GM21381 (cell line): ENCODE data around the gene TEDC2.

Source experiments
- ATAC-seq: cut with Tn5 transposase; IDR thresholded peaks from one replicate; pipeline ENCODE4 v1.9.1; 2021; ENCODE audit warnings: mild to moderate bottlenecking, moderate library complexity; ENCODE audit not compliant: unreplicated experiment

Gene TEDC2

DNA sequence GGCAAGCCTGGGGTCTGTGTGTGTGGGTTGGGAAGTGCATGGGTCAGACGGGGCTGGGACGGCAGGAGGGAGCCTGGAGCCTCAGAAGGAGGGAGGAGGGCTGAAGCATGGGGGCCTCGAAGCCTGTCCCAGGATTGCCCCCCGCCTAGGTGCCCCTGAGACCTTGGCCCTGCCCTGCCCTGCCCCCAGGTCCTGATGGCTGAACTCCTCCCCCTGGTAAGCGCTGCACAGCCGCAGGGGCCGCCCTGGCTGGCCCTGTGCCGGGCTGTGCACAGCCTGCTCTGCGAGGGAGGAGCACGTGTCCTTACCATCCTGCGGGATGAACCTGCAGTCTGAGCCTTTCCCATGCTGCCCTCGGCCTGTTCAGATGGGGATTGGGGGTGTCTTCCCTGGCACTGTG is 4.4 kb downstream of the TEDC2 start:
- no peak for ATAC-seq

DNA sequence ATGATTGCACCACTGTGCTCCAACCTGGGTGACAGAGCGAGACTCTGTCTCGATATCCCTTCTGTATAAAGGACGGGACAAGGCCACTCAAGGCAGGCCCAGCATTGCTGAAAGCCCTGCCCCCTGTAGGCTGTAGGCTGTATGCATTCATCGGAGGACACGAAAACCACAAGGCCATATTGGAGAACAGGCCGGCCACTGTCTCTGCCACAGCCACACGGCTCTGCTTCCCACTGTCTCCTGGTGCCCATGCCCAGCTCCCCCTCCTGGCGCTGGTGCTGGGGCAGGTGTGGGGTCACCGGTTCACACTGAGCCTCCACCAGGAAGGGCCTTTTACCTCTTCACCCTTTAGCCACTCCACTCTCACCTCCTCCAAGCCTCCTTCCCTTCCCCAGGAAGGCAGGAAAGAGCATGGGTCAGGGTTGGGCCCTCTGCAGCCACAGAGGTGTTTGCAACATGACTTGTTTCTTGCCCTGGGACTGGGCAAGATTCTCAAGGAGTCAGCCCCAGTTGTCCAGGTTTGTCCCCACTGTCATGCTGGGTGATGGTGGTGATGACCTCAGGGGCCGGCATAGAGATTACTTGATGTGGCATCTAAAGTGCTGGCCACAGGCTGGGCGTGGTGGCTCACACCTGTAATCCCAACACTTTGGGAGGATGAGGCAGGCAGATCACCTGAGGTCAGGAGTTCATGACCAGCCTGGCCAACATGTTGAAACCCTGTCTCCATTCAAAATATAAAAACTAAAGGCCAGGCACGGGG is 5.9 kb downstream of the TEDC2 start:
- no peak for ATAC-seq

DNA sequence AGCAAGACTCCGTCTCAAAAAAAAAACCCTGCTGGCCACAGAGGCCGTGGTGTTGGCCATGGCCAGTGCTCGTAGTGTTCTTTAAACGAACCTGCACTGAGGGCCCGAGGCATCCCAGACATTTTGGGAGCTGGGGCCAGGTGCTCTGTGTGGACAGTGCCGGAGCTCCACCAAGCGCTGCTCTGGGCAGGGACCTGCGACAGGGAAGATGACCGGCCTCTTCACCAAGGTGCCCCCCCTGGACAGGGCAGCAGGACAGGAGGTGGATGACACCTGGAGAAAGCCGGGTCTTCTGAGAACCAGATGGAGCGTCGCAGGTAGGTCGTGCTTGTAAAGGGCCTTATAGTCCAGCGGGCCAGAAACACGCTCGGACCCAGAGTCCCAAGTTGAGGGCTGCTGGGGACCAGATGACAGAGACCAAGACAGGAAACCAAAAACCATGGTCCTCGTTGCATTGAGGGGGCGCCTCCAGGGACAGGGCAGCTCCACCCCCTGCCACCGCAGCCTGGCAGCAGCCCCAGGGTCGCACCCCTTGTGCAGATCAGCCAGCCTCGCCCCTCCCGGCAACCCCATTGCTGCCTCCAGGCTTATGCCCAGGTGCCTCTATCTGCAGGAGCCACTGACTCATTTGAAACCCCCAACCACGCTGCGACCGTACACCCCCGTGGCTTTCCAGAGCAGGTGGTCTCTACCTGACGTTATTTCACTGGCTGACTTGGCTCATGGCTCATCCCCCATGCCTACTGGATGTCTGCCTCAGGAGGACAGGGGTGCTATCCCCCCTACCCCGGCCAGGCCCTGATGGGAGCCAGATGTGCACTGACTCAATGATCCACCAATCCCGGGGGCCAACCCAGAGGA is 7.0 kb downstream of the TEDC2 start:
- ATAC-seq: no peak

DNA sequence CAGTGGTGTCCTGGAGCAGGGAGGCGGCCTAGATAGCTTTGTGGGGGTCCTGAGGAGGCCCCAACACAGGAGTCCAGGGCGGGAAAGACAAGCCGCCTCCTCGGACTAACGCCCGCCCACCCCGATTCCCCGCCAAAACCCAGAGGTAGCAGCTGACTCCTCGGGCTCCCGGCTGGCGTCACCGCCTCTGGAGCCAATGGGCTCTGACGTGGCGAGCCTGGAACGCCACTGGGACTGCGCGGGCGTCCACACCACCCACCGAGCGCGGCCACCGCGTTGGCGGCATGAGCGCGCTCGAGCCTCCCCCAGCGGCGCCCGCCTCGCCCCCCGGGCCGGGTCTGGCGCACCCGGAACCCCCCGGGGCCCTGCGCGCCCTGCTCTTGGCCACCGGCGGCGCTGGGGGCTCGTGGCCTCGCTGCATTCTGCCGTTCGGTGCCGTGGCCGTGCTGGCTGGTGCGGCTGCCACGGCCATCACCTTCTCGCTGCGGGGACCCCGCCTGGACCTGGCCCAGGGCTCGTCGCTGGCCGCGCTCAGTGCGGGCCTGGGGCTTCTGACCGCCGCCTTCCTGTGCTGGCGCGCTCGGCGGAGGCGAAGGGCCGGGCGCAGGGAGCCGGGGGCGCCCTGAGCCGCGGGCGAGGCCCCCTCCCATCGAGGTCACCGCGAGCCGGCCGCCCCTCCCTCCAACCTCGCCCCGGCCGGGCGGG is 7.8 kb downstream of the TEDC2 start:
- ATAC-seq: no peak

DNA sequence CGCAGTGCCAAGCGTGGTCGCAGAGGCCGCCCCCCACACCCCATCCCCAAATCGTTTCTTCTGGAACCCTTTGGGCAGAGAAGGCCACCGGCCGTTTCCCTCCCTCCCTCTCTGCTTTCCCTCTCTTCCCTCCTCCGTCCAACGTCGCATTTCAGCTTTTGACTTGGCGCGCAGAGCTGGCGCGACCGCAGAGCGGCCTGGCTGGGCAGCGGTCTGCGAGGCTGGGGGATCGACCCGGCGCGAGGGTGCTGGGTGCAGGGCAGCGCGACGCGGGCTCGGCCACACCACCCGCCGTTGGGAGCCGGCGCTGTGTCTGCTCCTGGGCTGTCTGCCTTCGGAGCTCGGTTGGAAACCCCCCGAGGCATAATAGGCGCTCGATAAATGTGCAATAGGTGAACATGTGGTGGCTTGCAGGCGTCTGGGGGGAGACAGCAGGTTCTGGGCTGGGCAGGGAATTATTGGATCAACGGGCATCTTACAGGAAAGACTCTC is 8.4 kb downstream of the TEDC2 start:
- ATAC-seq: no peak

DNA sequence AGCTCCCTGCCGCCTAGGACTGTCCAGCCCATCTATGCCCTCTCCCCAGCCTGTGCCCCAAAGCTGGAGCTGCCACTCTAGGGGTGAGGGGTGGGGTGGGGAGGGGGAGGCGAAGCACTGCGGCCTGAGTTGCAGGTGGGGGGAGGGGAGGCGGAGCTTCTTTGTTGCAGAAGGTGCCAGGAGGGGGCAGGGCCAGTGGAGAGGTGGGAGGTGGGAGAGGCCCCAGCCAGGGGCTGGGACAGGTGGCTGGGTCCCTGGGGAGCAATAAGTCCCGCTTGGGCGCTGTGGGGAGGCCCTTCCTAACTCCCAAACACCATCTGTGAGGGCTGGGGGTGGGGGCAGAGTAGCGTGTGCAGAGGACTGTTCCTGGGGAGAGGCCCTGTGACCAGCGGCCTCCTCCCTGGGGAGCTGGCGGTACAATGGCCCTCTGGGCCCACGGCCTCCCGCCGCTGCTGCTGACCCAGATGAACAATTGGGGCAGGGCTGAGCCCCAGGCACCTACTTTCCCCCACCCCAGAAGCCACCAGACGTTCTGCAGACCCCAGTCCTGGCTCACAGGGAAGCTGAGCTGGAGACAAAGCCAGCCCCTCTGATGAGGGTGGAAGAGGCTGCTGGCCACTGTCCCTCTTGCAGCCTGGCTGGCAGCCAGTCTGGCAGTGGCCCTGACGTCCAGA is 9.0 kb downstream of the TEDC2 start:
- no peak for ATAC-seq

DNA sequence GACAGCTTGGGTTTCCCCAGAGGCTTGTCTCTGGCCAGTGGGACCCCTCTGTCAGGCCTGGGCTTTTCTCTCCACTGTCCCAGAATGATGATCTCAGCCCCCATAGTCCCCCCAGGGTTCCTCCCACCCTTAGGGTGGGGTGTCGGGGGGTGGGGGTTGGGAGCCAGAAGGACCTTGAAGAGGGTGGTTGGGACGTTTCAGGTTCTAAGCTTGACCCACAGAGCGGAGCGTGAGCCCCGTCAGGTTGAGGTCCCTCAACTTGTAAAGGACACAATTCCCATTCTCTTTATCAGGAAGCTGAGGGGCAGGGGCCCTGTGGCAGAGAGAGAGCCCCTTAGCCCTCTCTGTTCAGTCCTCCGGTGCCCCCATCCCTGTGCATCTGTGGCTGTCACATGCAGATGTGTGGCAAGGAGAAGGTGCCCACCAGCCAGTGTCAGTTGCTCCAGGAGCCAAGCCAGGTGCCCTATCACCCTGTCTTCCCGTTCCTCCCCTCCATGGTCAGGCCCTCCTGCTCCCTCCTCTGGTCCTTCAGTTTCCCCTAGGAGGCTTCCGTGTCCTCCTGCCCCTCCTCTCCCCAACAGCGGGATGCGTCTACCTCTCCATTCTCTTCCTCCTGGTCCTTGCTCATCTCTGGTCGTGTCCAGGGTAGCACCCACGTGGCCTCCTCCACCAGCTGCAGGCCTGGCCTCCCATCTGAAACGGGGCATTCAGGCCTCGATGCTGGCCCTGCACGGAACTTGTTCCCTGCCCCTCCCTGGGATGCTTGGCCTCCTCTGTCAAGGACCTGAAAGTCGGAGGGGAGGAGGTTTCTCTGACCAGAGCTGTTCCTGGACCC is 9.7 kb downstream of the TEDC2 start:
- ATAC-seq: no peak

DNA sequence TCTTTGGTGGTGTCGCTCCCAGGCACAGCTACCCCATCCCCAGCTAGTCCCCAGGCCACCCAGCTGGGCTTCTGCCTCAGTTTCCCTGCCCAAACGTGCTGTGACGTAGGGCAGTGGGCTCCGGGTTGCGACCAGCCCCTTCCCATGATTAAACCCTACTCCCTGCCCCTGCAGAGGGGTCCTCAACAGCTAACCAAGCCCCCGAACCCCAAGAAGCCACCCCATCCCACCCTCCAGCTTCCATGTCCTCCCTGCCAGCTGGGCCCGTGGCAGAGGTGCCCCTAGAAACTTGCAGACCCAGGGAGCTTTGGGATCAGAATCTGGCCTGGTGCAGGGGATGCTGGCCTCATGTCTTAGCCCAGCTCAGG is 10.3 kb downstream of the TEDC2 start:
- no peak for ATAC-seq

DNA sequence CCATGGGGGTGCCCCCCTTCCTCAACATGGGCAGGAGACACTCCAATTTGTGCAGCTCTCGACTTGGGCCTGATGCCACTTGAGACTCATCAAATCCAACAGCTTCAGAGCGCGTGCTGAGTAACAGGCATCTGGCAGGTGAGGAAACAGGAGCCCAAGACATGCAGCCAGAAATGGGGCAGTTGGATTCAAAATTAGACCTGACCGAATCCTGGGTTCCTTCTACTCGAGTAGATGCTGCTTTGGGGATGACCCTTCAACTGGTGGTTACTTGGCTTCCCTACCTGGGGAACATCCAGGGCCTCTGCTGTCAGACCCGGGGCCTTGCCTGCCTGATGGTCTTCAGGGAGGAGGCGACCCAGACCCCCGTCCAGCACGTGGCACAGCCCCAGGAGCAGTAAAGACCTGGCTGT is 10.7 kb downstream of the TEDC2 start:
- ATAC-seq: no peak

DNA sequence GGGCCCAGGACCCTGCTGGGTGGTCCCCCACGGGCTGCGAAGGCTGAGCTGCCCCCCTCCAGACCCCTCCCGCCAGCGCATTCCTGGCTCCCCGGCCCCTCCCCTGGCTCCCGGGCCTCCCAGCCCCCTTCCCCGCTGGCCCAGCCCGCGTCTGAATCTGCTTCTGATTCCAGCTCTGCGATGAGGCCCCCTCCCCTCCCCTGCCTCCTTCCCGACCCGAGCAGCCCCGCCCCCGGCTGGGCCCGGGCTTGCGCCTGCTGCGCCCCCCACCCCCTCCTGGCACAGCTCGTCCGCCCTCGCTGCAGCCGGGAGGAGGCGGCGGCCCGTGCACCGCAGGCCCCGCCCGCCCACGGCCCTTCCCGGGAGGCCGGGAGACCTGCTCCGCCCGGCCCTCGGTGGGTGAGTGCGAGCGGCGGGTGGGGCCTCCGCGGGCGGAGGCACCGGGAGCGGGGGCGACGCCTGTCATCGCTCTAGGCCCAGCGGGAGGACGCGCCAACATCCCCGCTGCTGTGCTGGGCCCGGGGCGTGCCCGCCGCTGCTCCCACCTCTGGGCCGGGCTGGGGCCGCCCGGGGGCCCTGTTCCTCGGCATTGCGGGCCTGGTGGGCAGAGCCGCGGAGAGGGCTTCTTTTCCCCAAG is 11.2 kb downstream of the TEDC2 start, which contains the start of gene NTN3:
TSS of gene NTN3 (plus strand) at position 282 of the 637 bp plus-strand sequence. CDS start 405 bp downstream, outside the sequence.
- no peak for ATAC-seq

DNA sequence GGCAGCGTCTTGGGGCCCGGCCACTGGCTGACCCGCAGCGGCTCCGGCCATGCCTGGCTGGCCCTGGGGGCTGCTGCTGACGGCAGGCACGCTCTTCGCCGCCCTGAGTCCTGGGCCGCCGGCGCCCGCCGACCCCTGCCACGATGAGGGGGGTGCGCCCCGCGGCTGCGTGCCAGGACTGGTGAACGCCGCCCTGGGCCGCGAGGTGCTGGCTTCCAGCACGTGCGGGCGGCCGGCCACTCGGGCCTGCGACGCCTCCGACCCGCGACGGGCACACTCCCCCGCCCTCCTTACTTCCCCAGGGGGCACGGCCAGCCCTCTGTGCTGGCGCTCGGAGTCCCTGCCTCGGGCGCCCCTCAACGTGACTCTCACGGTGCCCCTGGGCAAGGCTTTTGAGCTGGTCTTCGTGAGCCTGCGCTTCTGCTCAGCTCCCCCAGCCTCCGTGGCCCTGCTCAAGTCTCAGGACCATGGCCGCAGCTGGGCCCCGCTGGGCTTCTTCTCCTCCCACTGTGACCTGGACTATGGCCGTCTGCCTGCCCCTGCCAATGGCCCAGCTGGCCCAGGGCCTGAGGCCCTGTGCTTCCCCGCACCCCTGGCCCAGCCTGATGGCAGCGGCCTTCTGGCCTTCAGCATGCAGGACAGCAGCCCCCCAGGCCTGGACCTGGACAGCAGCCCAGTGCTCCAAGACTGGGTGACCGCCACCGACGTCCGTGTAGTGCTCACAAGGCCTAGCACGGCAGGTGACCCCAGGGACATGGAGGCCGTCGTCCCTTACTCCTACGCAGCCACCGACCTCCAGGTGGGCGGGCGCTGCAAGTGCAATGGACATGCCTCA is 12.0 kb downstream of the TEDC2 start:
- ATAC-seq: no peak

DNA sequence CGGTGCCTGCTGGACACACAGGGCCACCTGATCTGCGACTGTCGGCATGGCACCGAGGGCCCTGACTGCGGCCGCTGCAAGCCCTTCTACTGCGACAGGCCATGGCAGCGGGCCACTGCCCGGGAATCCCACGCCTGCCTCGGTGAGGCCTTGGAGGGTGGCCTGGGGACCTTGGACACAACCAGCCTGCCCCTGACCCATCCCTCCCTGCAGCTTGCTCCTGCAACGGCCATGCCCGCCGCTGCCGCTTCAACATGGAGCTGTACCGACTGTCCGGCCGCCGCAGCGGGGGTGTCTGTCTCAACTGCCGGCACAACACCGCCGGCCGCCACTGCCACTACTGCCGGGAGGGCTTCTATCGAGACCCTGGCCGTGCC is 12.6 kb downstream of the TEDC2 start:
- no peak for ATAC-seq

DNA sequence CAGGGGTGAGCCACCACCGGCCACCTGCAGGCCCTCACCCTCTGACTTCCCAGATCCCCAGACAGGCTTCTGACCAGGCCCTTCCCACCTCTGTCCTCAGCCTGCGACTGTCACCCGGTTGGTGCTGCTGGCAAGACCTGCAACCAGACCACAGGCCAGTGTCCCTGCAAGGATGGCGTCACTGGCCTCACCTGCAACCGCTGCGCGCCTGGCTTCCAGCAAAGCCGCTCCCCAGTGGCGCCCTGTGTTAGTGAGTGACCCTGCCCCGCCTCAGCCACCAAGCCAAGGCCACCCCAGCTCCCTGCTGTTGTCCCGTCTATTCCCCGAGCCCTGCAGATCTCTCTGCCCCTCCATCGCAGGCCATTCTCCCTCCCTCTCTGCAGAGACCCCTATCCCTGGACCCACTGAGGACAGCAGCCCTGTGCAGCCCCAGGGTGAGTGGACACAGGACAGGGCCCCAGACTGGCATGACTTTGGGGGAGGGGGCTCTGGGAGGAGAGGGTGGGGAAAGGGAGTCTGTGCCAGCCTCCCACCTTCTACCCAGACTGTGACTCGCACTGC is 13.1 kb downstream of the TEDC2 start:
- no peak for ATAC-seq

DNA sequence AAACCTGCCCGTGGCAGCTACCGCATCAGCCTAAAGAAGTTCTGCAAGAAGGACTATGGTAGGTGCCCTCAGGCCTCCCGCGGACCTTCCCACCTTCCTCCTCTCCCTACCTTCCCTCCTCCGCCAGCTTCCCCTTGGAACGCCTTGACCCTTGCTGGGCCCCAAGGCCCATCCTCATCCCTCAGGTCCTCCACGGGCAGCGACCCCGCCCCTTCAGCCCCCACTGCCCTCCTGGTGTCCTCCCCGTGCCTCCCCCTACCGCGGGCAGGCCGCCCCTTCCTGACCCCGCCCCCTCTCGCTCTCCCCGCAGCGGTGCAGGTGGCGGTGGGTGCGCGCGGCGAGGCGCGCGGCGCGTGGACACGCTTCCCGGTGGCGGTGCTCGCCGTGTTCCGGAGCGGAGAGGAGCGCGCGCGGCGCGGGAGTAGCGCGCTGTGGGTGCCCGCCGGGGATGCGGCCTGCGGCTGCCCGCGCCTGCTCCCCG is 13.6 kb downstream of the TEDC2 start:
- ATAC-seq: no peak

DNA sequence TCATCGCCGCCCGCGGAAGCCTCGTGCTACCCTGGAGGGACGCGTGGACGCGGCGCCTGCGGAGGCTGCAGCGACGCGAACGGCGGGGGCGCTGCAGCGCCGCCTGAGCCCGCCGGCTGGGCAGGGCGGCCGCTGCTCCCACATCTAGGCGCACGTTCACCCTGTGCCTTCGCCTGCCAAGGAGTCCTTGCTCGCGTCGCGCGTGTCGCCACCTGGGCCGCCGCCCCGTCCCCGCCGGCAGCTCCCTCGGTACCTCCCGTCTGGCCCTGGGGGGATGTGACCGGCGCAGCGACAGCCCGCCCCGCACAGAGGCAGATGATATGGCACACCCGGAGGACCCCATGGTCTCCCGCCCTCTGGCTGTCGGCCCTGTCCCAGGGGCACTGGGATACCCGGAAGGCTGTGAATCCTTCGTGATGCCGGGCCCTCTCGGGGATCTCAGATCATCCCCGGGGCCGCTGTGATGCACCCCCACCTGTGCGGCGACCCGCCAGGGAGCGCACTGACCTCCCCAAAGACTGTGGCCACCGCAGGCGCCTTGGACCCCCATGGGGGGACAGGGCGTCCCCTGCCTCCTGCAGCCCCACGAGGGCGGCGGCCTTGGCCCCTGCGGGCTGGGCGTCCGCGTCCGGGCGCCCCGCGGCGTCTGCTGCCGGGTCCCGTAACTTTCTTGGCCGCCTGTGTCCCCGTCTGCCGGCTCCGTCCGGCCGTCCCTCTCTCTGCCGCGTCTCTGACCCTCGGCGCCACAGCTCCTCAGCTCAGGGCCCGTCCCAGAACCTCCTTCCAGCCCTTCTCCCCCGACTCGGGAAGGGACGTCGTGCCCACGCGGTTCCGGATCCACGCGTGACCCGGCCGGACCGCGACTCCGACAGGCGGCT is 14.3 kb downstream of the TEDC2 start:
- peak; percentile 17 for ATAC-seq

DNA sequence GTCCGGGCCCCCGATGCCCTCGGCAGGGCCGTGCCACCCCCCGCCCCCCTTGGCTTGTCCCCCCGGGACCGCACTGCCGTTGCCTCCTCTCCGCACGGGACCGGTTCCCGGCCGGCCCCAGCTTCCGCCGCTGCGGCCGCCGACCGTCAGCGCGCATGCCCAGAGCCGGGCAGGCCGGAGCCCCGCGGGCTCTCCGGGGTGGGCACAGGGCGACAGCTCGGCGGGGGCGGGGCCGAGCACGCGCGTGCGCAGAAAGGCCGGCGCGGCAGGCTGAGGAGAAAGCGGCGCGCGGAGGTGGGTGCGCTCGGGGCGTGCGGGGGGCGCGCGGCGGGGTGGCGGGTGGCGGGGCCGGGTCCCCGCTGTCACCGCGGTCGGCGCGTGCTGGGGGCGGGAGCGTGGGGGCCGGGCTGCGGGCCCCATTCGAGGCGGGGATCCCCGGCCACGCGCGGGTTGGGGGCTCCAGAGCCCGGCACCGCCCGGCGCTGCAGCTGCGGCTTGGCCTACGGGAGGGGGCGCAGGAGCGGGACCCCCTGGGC is 15.0 kb downstream of the TEDC2 start, which contains the start of gene TBC1D24:
TSS of gene TBC1D24 (plus strand) at position 251 of the 536 bp plus-strand sequence. CDS start 21,022 bp downstream, outside the sequence.
- ATAC-seq: peak; percentile 59
